Fibroblast of mammary gland (primary cell): ENCODE measurements around the gene SPATA19.

Experiments
- DNase-seq: peaks from one replicate; pipeline ENCODE4 v3.0.0-alpha.2; 2010; ENCODE audit warnings: low read depth
- H3K4me3 ChIP-seq: 2 replicates; pipeline ENCODE4 v1.5.1; 2011; ENCODE audit warnings: low read depth, mild to moderate bottlenecking, low read length, moderate library complexity; ENCODE audit not compliant: control insufficient read depth
- CTCF ChIP-seq: conservative IDR thresholded peaks from 2 replicates; pipeline ENCODE4 v1.5.1; 2011; ENCODE audit warnings: low read depth, low read length, inconsistent platforms; ENCODE audit not compliant: control insufficient read depth, insufficient read depth

SPATA19 gene

GRCh38 chr11:133889188-133889587 lies 43.9 kb upstream of the SPATA19 start:
- DNase-seq: no peak
- no peak for TF ChIP-seq CTCF
- no peak overlapping the region for H3K4me3 ChIP-seq

- no peak overlapping the region for H3K4me3 ChIP-seq
- no peak for DNase-seq
- no peak for TF ChIP-seq CTCF
Measured at GRCh38 chr11:133887692-133888332, 42.5 kb upstream of the SPATA19 start.

GRCh38 chr11:133886029-133886428 lies 40.7 kb upstream of the SPATA19 start:
- no peak for TF ChIP-seq CTCF
- no peak overlapping the region for H3K4me3 ChIP-seq
- no peak for DNase-seq

GRCh38 chr11:133872160-133872559 lies 26.8 kb upstream of the SPATA19 start:
- TF ChIP-seq CTCF: no peak
- H3K4me3 ChIP-seq: no peak overlapping the region
- DNase-seq: no peak

GRCh38 chr11:133867456-133867855 lies 22.1 kb upstream of the SPATA19 start:
- no peak overlapping the region for H3K4me3 ChIP-seq
- TF ChIP-seq CTCF: no peak
- no peak for DNase-seq

GRCh38 chr11:133865466-133865865 lies 20.2 kb upstream of the SPATA19 start:
- TF ChIP-seq CTCF: no peak
- DNase-seq: no peak

GRCh38 chr11:133864756-133865155 lies 19.4 kb upstream of the SPATA19 start:
- no peak for DNase-seq
- no peak for TF ChIP-seq CTCF
- no peak overlapping the region for H3K4me3 ChIP-seq

More at GRCh38 chr11:133865466-133865865, 20.2 kb upstream of the SPATA19 start:
- H3K4me3 ChIP-seq: no peak overlapping the region
